NCI-H2196 treated with DMSO at 0.1 percent for 48 hours (cell line): ENCODE data around the gene ZNF554.
"Not testable (repeated sequence)": the region's sequence is repeated elsewhere in the genome, so short reads cannot be mapped to it uniquely, and the experiment has no call there.

Experiments
- DNase-seq: peaks from one replicate; lab custom pipeline; 2025; ENCODE audit not compliant: unreplicated experiment; lab: John Stamatoyannopoulos, UW

Gene ZNF554

GRCh38 chr19:2865334-2866100 is 45.8 kb downstream of the ZNF554 start:
- DNase-seq, result no peak

GRCh38 chr19:2866495-2867024 is 46.9 kb downstream of the ZNF554 start:
- DNase-seq, result no peak

GRCh38 chr19:2867025-2867991 is 47.6 kb downstream of the ZNF554 start, which contains the start of gene ZNF556:
ZNF556 (plus strand) TSS chr19:2867335; CDS start chr19:2867422, 87 bp downstream.
- peak; percentile 96 for DNase-seq

- no peak for DNase-seq
These were observed 50.0 kb downstream of the ZNF554 start for GRCh38 chr19:2869618-2870017.

- DNase-seq, result not testable (repeated sequence)
These were observed 52.5 kb downstream of the ZNF554 start for GRCh38 chr19:2872175-2872574.

GRCh38 chr19:2877398-2878331 is 58.0 kb downstream of the ZNF554 start:
- DNase-seq, result no peak

- DNase-seq, result no peak
These were observed 64.2 kb downstream of the ZNF554 start for GRCh38 chr19:2883686-2884439.

GRCh38 chr19:2885736-2886135 is 66.1 kb downstream of the ZNF554 start:
- no peak for DNase-seq
